Breast epithelium (tissue), 4 donors: ENCODE data around the gene SERAC1. TPM values are rescaled to one million over a fixed set of nuclear protein-coding genes. Genes with fewer than 3 reads are reported as not detected.

Experiments used
- DNase-seq, 2 donors: peaks; one replicate each; pipeline ENCODE4 v3.0.0-alpha.2; 2019; ENCODE audit warnings: low spot score in 2 of 2
- H3K27ac ChIP-seq, 2 donors: fragments of 200-600 bp; sonication (generic) in 1 of 2; one replicate each; pipeline ENCODE4 v1.5.1; 2016 to 2019; ENCODE audit warnings: mild to moderate bottlenecking in 1 of 2
- H3K27me3 ChIP-seq, 2 donors: fragments of 200-600 bp; sonication (generic) in 1 of 2; one replicate each; pipeline versions ENCODE4 v1.5.1 to v1.6.0; 2017 to 2019; ENCODE audit warnings: control low read depth in 1 of 2, mild to moderate bottlenecking in 1 of 2
- H3K36me3 ChIP-seq: fragments of 200-600 bp; one replicate; pipeline ENCODE4 v1.5.1; 2019
- H3K4me1 ChIP-seq, 2 donors: fragments of 200-600 bp; sonication (generic); one replicate each; pipeline ENCODE4 v1.5.1; 2016 to 2019; ENCODE audit warnings: control low read depth in 1 of 2
- H3K4me3 ChIP-seq, 3 donors: fragments of 200-600 bp; sonication (generic); 1 replicate in 2 of 3; 2 replicates in 1 of 3; pipeline ENCODE4 v1.5.1; 2016 to 2019; ENCODE audit warnings: mild to moderate bottlenecking in 3 of 3, moderate library complexity in 2 of 3
- H3K9me3 ChIP-seq, 2 donors: fragments of 200-600 bp; sonication (generic) in 1 of 2; one replicate each; pipeline ENCODE4 v1.5.1; 2016 to 2019; ENCODE audit warnings: control low read depth in 1 of 2
- POLR2A ChIP-seq: fragments of 450-650 bp; IDR thresholded peaks from one replicate; pipeline ENCODE4 v1.6.1; 2016; ENCODE audit warnings: antibody characterized with exemption, mild to moderate bottlenecking, moderate library complexity
- POLR2AphosphoS5 ChIP-seq, 3 donors: sonication (generic); formaldehyde crosslinking; IDR thresholded peaks; one replicate each; pipeline ENCODE4 v1.6.1; 2017; ENCODE audit warnings: antibody characterized with exemption in 3 of 3
- intact Hi-C: fragments of 100-400 bp; cut with DNase I; formaldehyde crosslinking; loops from one replicate; pipeline ENCODE4 v1.15.1; 2023; ENCODE audit warnings: low total_unique reads
- total RNA-seq, 3 donors: library from RNA; depleted of rRNA; stranded (reverse); fragments of >200 nt; gene quantifications; one replicate each; pipeline ENCODE4 v1.1.0, GENCODE V29; 2016
- TF ChIP-seq, protein P1 (sequence below), 3 donors: fragments of 450-650 bp; IDR thresholded peaks; one replicate each; pipeline ENCODE4 v1.5.1; 2016 to 2017; ENCODE audit warnings: antibody characterized with exemption in 3 of 3, mild to moderate bottlenecking in 3 of 3, moderate library complexity in 3 of 3

The SERAC1 gene
- total RNA-seq, 3 donors from 2014 or later, result 8.5 to 15.7 (median 9.2) TPM

DNA sequence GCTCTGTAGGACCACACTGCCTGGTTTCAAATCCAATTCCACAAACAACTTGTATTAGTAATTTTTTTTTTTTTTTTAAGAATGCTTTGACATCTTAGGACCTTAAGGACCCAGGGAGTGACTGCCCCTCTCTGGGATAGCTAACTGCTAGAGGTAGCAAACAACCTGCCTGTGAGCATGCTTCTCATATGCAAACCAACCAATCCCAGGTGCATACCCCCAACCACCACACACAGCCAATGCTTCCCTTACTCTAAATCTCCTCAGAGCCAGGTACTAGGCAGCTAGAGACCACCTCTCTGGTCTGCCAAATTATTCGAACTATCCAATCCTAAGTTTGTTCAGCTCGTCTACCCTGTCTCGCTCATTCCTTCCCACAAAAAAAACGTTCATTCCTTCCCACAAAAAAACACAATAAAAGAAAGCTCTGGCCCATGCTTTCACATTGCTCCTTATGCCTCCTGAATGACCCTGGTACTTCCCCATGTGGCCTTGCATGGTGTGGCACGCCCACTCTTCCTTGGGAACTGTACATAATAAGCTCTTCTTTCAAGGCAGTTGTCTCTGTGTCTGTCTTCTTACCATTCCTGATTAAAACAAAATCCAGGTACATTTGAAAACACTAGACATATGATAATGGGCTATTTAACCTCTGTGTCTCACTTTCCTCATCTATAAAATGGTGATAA, 6.4 kb downstream of the SERAC1 start:
- H3K4me1 ChIP-seq, result no peaks in the 10 kb centered on the region
- no peaks in the 10 kb centered on the region for H3K36me3 ChIP-seq
- DNase-seq, result no peak
- intact Hi-C loops, result no loop called here
- H3K27ac ChIP-seq, result no peak overlapping the region
- no peaks in the 10 kb centered on the region for H3K27me3 ChIP-seq
- no peak for TF ChIP-seq POLR2AphosphoS5 (IDR thresholded peaks at IDR 0.05)
- TF ChIP-seq, protein P1, sequence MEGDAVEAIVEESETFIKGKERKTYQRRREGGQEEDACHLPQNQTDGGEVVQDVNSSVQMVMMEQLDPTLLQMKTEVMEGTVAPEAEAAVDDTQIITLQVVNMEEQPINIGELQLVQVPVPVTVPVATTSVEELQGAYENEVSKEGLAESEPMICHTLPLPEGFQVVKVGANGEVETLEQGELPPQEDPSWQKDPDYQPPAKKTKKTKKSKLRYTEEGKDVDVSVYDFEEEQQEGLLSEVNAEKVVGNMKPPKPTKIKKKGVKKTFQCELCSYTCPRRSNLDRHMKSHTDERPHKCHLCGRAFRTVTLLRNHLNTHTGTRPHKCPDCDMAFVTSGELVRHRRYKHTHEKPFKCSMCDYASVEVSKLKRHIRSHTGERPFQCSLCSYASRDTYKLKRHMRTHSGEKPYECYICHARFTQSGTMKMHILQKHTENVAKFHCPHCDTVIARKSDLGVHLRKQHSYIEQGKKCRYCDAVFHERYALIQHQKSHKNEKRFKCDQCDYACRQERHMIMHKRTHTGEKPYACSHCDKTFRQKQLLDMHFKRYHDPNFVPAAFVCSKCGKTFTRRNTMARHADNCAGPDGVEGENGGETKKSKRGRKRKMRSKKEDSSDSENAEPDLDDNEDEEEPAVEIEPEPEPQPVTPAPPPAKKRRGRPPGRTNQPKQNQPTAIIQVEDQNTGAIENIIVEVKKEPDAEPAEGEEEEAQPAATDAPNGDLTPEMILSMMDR (IDR thresholded peaks at IDR 0.05), result no peak
- H3K4me3 ChIP-seq, result no peak overlapping the region
- H3K9me3 ChIP-seq, result no peaks in the 10 kb centered on the region

DNA sequence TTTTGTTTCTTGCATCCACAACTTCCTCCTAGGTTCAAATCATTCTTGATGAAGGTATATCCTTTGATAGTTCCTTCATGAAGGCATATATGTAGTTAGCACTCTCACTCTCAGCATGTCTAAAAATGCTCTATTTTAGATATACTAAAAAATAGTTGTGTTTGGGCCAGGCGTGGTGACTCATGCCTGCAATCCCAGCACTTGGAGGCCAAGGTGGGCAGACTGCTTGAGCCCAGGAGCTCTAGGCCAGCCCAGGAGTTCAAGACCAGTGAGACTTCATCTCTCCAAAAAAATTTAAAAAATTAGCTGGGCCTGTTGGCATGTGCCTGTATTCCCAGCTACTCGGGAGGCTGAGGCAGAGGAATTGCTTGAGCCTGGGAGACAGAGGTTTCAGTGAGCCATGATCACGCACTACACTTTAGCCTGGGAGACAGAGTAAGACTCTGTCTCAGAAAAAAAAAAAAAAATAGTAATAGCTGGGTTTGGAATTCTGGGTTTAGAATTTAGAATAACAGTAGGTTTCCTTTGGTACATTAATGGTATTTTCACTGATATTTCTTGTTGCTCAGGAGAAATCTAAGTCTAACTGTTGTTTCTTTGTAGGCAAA, 7.0 kb downstream of the SERAC1 start:
- DNase-seq, result no peak
- H3K9me3 ChIP-seq, result no peaks in the 10 kb centered on the region
- no peak overlapping the region for H3K4me3 ChIP-seq
- TF ChIP-seq POLR2A, result no peak
- TF ChIP-seq, protein P1 (IDR thresholded peaks at IDR 0.05), result no peak
- intact Hi-C loops, result no loop called here
- H3K36me3 ChIP-seq, result no peaks in the 10 kb centered on the region
- no peaks in the 10 kb centered on the region for H3K27me3 ChIP-seq
- no peaks in the 10 kb centered on the region for H3K4me1 ChIP-seq
- no peak overlapping the region for H3K27ac ChIP-seq

DNA sequence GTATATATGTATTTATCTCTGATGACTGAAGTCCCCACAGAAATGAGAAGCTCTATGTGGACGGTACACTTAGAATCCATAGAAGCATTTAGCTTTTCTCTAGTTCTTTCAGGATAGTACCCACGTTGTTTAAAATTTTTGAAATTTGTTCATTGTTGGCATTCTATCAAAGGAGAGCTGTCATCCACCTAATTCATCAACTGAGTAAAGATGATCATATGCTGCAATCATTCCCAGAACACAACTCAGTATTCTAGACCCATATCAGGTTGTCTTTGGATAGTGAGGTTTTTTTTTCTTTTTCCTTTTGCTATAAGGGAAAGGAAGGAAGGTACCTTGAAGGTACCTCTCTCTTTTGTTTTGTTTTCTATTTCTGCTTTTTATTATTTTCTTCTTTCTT, 9.3 kb downstream of the SERAC1 start:
- Histone ChIP-seq H3K4me3 (no peak overlapping the region), H3K27me3 (no peaks in the 10 kb centered on the region), H3K9me3 (no peaks in the 10 kb centered on the region), H3K27ac (no peak overlapping the region), H3K36me3 (no peaks in the 10 kb centered on the region), H3K4me1 (no peaks in the 10 kb centered on the region)
- intact Hi-C loops, result no loop called here
- TF ChIP-seq, protein P1 (IDR thresholded peaks at IDR 0.05), result no peak
- TF ChIP-seq POLR2AphosphoS5 (IDR thresholded peaks at IDR 0.05), result no peak
- TF ChIP-seq POLR2A, result no peak
- DNase-seq, result no peak

DNA sequence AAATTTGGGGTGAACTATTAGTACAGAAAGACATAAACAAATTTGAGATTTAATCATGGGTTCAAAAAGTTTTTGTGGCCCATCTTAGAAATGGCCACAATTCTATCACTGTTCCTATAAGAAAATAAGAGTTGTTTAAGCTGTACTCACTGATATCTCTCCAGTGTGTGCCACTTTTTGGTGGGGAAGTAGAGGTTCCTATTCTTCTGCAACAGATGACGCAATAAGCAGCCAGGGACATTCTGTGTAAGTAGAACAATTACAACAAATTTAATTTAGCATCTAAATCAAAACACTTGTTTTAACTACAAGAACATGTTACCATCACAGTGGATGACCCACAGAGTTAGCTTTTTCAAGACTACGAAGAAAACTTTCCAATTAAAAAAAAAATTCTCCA, 9.9 kb downstream of the SERAC1 start:
- no peaks in the 10 kb centered on the region for H3K9me3 ChIP-seq
- H3K36me3 ChIP-seq, result no peaks in the 10 kb centered on the region
- intact Hi-C loops, result no loop called here
- no peaks in the 10 kb centered on the region for H3K27me3 ChIP-seq
- no peak overlapping the region for H3K4me3 ChIP-seq
- TF ChIP-seq, protein P1 (IDR thresholded peaks at IDR 0.05), result no peak
- TF ChIP-seq POLR2AphosphoS5 (IDR thresholded peaks at IDR 0.05) (no peak), POLR2A (no peak)
- DNase-seq, result no peak
- H3K4me1 ChIP-seq, result no peaks in the 10 kb centered on the region
- no peak overlapping the region for H3K27ac ChIP-seq

DNA sequence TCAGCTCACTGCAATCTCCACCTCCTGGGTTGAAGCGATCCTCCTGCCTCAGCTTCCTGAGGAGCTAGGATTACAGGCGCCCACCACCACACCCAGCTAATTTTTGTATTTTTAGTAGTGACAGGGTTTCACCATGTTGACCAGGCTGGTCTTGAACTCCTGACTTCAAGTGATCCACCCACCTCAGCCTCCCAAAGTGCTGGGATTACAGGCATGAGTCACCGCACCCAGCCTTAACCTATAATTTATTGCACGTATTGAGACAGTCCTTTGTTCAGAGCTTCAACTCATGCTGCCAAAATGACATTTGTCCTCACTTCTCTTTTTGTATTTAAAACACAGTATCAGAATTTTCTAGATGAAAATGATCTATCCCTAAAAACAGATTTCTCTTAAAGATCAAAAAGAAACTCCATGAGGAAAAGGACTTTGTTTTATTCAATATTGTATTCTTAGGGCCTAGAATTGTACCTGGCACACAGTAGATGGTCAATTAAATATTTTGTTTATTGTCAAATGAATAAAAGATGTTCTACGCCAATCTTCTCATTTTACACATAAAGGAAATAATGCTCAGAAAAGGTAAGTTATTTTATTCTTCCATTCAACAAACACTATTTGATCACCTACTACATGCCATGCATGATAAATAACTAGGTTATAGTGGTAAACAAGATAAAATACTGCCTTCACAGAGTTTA, 10.8 kb downstream of the SERAC1 start:
- Histone ChIP-seq H3K27me3 (no peaks in the 10 kb centered on the region), H3K27ac (no peak overlapping the region), H3K36me3 (no peaks in the 10 kb centered on the region), H3K4me1 (no peaks in the 10 kb centered on the region), H3K4me3 (no peak overlapping the region), H3K9me3 (no peaks in the 10 kb centered on the region)
- intact Hi-C loops, result no loop called here
- TF ChIP-seq POLR2AphosphoS5 (IDR thresholded peaks at IDR 0.05), result no peak
- TF ChIP-seq, protein P1 (IDR thresholded peaks at IDR 0.05), result no peak
- no peak for TF ChIP-seq POLR2A
- DNase-seq, result no peak
